HepG2 (cell line): Measurements from ENCODE around the gene CERS5. TPM values are rescaled to one million over a fixed set of nuclear protein-coding genes. Genes with fewer than 3 reads are reported as not detected.

ENCODE experiments used
- ATAC-seq: fragments of 200-7000 bp; cut with Tn5 transposase; 3 replicates; pipeline ENCODE4 v1.9.1; 2020; ENCODE audit warnings: mild to moderate bottlenecking, moderate library complexity
- BruUV-seq: library from RNA; stranded (reverse); fragments of 400-500 nt; replicated peaks from 2 replicates; lab custom pipeline; 2021; lab: Mats Ljungman, UMichigan
- CTCF ChIA-PET: fragments of 300-600 bp; formaldehyde crosslinking; extraction: SDS; loops from one replicate; lab custom pipeline; 2021; ENCODE audit warnings: low total read pairs, inconsistent platforms, low intra/inter-chr PET ratio; lab: Yijun Ruan, JAX
- POLR2A ChIA-PET: fragments of 350-600 bp; sonication (Branson Sonifier 250); formaldehyde crosslinking; loops from one replicate; lab custom pipeline; 2020; ENCODE audit warnings: antibody characterized with exemption, inconsistent platforms; lab: Yijun Ruan, JAX
- DNase-seq: peaks from one replicate; pipeline ENCODE4 v3.0.0-alpha.2; 2015; ENCODE audit warnings: low spot score
- FAIRE-seq: peaks from 3 replicates; lab custom pipeline; 2011; peaks lifted over from hg19 to GRCh38; lab: Jason Lieb, UNC
- H2AFZ ChIP-seq: one replicate; pipeline ENCODE4 v1.6.1; 2011; ENCODE audit warnings: low read length, inconsistent platforms
- H3K27ac ChIP-seq: fragments of 300-600 bp; 3 replicates; pipeline ENCODE4 v1.8.0; 2011; ENCODE audit warnings: mixed run types, mild to moderate bottlenecking, mixed read lengths, low read length, inconsistent platforms; ENCODE audit not compliant: insufficient read depth; ENCODE audit errors: extremely low read length
- H3K27me3 ChIP-seq, 2 experiments: fragments of 200-600 bp in 1 of 2; 2 replicates in 1 of 2; 3 replicates in 1 of 2; pipeline versions ENCODE4 v1.6.0 to v1.8.0; 2011; ENCODE audit warnings: low read length in 2 of 2, mild to moderate bottlenecking in 2 of 2, moderate library complexity in 2 of 2, inconsistent platforms in 1 of 2; ENCODE audit not compliant: insufficient read depth in 2 of 2, control insufficient read depth in 1 of 2
- H3K36me3 ChIP-seq, 2 experiments: fragments of 200-600 bp in 1 of 2; replicated peaks in 1 of 2; 2 replicates in 1 of 2; 3 replicates in 1 of 2; pipeline versions ENCODE4 v1.5.1 to v1.8.0; 2011; ENCODE audit warnings: low read length in 2 of 2, inconsistent platforms in 1 of 2; ENCODE audit not compliant: insufficient read depth in 2 of 2, control insufficient read depth in 1 of 2
- H3K4me1 ChIP-seq: 2 replicates; pipeline ENCODE4 v1.5.1; 2012; ENCODE audit warnings: low read length, inconsistent platforms; ENCODE audit not compliant: insufficient read depth
- H3K4me2 ChIP-seq: 2 replicates; pipeline ENCODE4 v1.6.0; 2011; ENCODE audit warnings: low read depth, low read length, inconsistent platforms
- H3K4me3 ChIP-seq, 3 experiments: fragments of 200-600 bp in 1 of 3; sonication (generic), shearing (Covaris generic) in 1 of 3; replicated peaks in 1 of 3; 2 replicates each; pipeline ENCODE4 v1.5.1; 2011 to 2016; ENCODE audit warnings: low read length in 3 of 3, inconsistent platforms in 2 of 3, low read depth in 2 of 3, mild to moderate bottlenecking in 2 of 3, control low read depth in 1 of 3, mixed read lengths in 1 of 3; ENCODE audit not compliant: insufficient read depth in 1 of 3
- H3K79me2 ChIP-seq: one replicate; pipeline ENCODE4 v1.6.1; 2011; ENCODE audit warnings: low read length, inconsistent platforms; ENCODE audit not compliant: insufficient read depth
- H3K9ac ChIP-seq: 2 replicates; pipeline ENCODE4 v1.6.0; 2011; ENCODE audit warnings: mild to moderate bottlenecking, low read depth, low read length, inconsistent platforms; ENCODE audit not compliant: insufficient read depth
- H3K9me3 ChIP-seq: 2 replicates; pipeline ENCODE4 v1.5.1; 2012; ENCODE audit warnings: mild to moderate bottlenecking, low read length
- H4K20me1 ChIP-seq: 2 replicates; pipeline ENCODE4 v1.6.0; 2011; ENCODE audit warnings: inconsistent platforms, mild to moderate bottlenecking, low read length, moderate library complexity; ENCODE audit not compliant: insufficient read depth
- BORCS8-MEF2B ChIP-seq: sonication (generic); formaldehyde crosslinking; IDR thresholded peaks from 2 replicates; pipeline ENCODE4 v1.8.0; 2022; ENCODE audit warnings: mild to moderate bottlenecking, missing genetic modification reagents
- EZH2 ChIP-seq: conservative IDR thresholded peaks from 2 replicates; pipeline ENCODE4 v1.6.1; 2012; ENCODE audit warnings: mild to moderate bottlenecking, low read depth, low read length, moderate library complexity
- HNRNPUL1 ChIP-seq: fragments of 200-400 bp; formaldehyde crosslinking; IDR thresholded peaks from 2 replicates; pipeline ENCODE4 v1.6.1; 2017; ENCODE audit warnings: low read depth, mild to moderate bottlenecking, low read length, moderate library complexity
- MIER3 ChIP-seq: IDR thresholded peaks from 2 replicates; pipeline ENCODE4 v1.6.1; 2016; ENCODE audit warnings: missing compliant biosample characterization, borderline replicate concordance
- NRL ChIP-seq: sonication (generic); formaldehyde crosslinking; IDR thresholded peaks from 2 replicates; pipeline ENCODE4 v1.5.0; 2020; ENCODE audit warnings: missing genetic modification reagents, mild to moderate bottlenecking, moderate library complexity, borderline replicate concordance
- POGZ ChIP-seq: sonication (generic); formaldehyde crosslinking; IDR thresholded peaks from 2 replicates; pipeline ENCODE4 v1.4.0; 2020; ENCODE audit warnings: mild to moderate bottlenecking, missing genetic modification reagents
- SNAI1 ChIP-seq: sonication (generic); formaldehyde crosslinking; IDR thresholded peaks from 2 replicates; pipeline ENCODE4 v1.5.0; 2020; ENCODE audit warnings: mild to moderate bottlenecking, missing genetic modification reagents, borderline replicate concordance
- SP2 ChIP-seq: sonication (generic); formaldehyde crosslinking; IDR thresholded peaks from 2 replicates; pipeline ENCODE4 v1.5.1; 2020; ENCODE audit warnings: mild to moderate bottlenecking, missing genetic modification reagents
- TBL1XR1 ChIP-seq: fragments of 150-350 bp; IDR thresholded peaks from 2 replicates; pipeline ENCODE4 v1.6.1; 2014; ENCODE audit warnings: borderline replicate concordance, low read length; ENCODE audit not compliant: partially characterized antibody
- THAP7 ChIP-seq: sonication (generic); formaldehyde crosslinking; IDR thresholded peaks from 2 replicates; pipeline ENCODE4 v1.8.1; 2023; ENCODE audit warnings: mild to moderate bottlenecking, missing genetic modification reagents
- THRA ChIP-seq: sonication (generic); formaldehyde crosslinking; IDR thresholded peaks from 2 replicates; pipeline ENCODE4 v1.4.0; 2020; ENCODE audit warnings: missing genetic modification reagents, borderline replicate concordance
- ZKSCAN5 ChIP-seq: sonication (generic); formaldehyde crosslinking; IDR thresholded peaks from 2 replicates; pipeline ENCODE4 v1.5.1; 2020; ENCODE audit warnings: mild to moderate bottlenecking, missing genetic modification reagents
- ZNF512B ChIP-seq: sonication (generic); formaldehyde crosslinking; IDR thresholded peaks from 2 replicates; pipeline ENCODE4 v1.5.1; 2020; ENCODE audit warnings: missing genetic modification reagents, mild to moderate bottlenecking, borderline replicate concordance
- ZNF75D ChIP-seq: sonication (generic); formaldehyde crosslinking; IDR thresholded peaks from 2 replicates; pipeline ENCODE4 v1.8.1; 2023; ENCODE audit warnings: missing genetic modification reagents, mild to moderate bottlenecking, borderline replicate concordance
- ZNF777 ChIP-seq: sonication (generic); formaldehyde crosslinking; IDR thresholded peaks from 2 replicates; pipeline ENCODE4 v1.4.0; 2020; ENCODE audit warnings: missing genetic modification reagents
- in situ Hi-C: cut with HindIII; loops from 2 replicates; pipeline ENCODE4 v1.10.0; 2017; ENCODE audit warnings: low pct_unique_long_range_greater_than_20kb; ENCODE audit not compliant: extremely low pct_ligation_motif_present
- intact Hi-C: fragments of 100-400 bp; cut with micrococcal nuclease; formaldehyde crosslinking; loops from one replicate; pipeline ENCODE4 v1.10.0; 2022; ENCODE audit not compliant: unreplicated experiment
- polyA plus RNA-seq, 8 experiments: library from polyadenylated mRNA; depleted of rRNA in 3 of 8; stranded (reverse) in 7 of 8; unstranded in 1 of 8; fragments of >200 nt; fragmentation: Illumina TruSeq in 4 of 8; extraction: Trizol in 4 of 8; gene quantifications; 2 replicates each; pipeline versions ENCODE4 v1.2.1 to v1.2.3, GENCODE V29; 2011 to 2016; ENCODE audit warnings: low read depth in 4 of 8, missing spikeins in 1 of 8, mixed read lengths in 1 of 8; ENCODE audit not compliant: insufficient read depth in 1 of 8
- total RNA-seq, 5 experiments: library from RNA; depleted of rRNA; stranded (reverse); fragments of >200 nt; fragmentation: Illumina TruSeq; extraction: Trizol; gene quantifications; 2 replicates each; pipeline ENCODE4 v1.2.3, GENCODE V29; 2016; ENCODE audit warnings: low read depth in 1 of 5

Gene CERS5
- total and polyA plus RNA-seq, 2 of the 13 experiments (the other 11 are each of a cell fraction or from before 2014, with no cell fraction given), result 22.3 to 48.8 TPM

GRCh38 chr12:50160643-50161042 lies 6.5 kb downstream of the CERS5 start:
- POLR2A ChIA-PET, result no interaction called here
- Histone ChIP-seq H3K27ac (no peak overlapping the region), H3K4me3 (no peak overlapping the region), H3K9me3 (no peaks in the 10 kb centered on the region), H3K4me2 (no peak overlapping the region), H3K36me3 (peaks cover 0 to 1% of the 10 kb centered on the region in 2 experiments; a peak in 1 of 5 replicates), H3K9ac (no peak overlapping the region), H3K79me2 (peaks cover 46% of the 10 kb centered on the region), H3K27me3 (no peaks in the 10 kb centered on the region), H2AFZ (no peak overlapping the region), H4K20me1 (no peaks in the 10 kb centered on the region), H3K4me1 (peaks cover 19% of the 10 kb centered on the region)
- FAIRE-seq, result no peak
- intact Hi-C loops, result no loop called here
- no peak for ATAC-seq
- DNase-seq, result no peak
- no peak for TF ChIP-seq THRA
- no peak for TF ChIP-seq NRL (CRISPR knock-in tag)
- no peak for TF ChIP-seq EZH2
- TF ChIP-seq SP2 (CRISPR knock-in tag), result no peak
- no peak for TF ChIP-seq BORCS8-MEF2B
- TF ChIP-seq POGZ, result no peak
- no peak for TF ChIP-seq ZNF75D (CRISPR knock-in tag)
- TF ChIP-seq ZNF512B (CRISPR knock-in tag), result no peak
- no peak for TF ChIP-seq SNAI1 (CRISPR knock-in tag)
- TF ChIP-seq THAP7 (CRISPR knock-in tag), result no peak
- TF ChIP-seq HNRNPUL1, result no peak
- no peak for TF ChIP-seq ZKSCAN5
- TF ChIP-seq TBL1XR1, result no peak
- no peak for TF ChIP-seq ZNF777 (CRISPR knock-in tag)
- TF ChIP-seq MIER3 (CRISPR knock-in tag), result no peak
- in situ Hi-C loops, result no loop called here
- CTCF ChIA-PET, result no interaction called here
- no TSS peak for BruUV-seq
